Measurements from ENCODE around the gene CMIP. TPM values are rescaled to one million over a fixed set of nuclear protein-coding genes. Genes with fewer than 3 reads are reported as not detected.

The CMIP gene
- total RNA-seq, 1 donor from 2014 or later: 46.6 TPM

- no peak for DNase-seq (ENCODE audit: extremely low spot score, unreplicated experiment)
- Mint-ChIP-seq H3K27ac (no peak overlapping the region), H3K4me3 (no peak overlapping the region), H3K27me3 (peaks cover 8% of the 10 kb centered on the region), H3K9me3 (no peaks in the 10 kb centered on the region), H3K36me3 (no peaks in the 10 kb centered on the region), H3K4me1 (ENCODE audit: unreplicated experiment) (peaks cover 6% of the 10 kb centered on the region)
- no peak for TF ChIP-seq CTCF (conservative IDR thresholded peaks at IDR 0.05)
Measured at GRCh38 chr16:81748476-81749198, 304.0 kb downstream of the CMIP start.

GRCh38 chr16:81752225-81752875, 307.7 kb downstream of the CMIP start:
- no peaks in the 10 kb centered on the region for H3K4me1 Mint-ChIP-seq (ENCODE audit: unreplicated experiment)

DNA sequence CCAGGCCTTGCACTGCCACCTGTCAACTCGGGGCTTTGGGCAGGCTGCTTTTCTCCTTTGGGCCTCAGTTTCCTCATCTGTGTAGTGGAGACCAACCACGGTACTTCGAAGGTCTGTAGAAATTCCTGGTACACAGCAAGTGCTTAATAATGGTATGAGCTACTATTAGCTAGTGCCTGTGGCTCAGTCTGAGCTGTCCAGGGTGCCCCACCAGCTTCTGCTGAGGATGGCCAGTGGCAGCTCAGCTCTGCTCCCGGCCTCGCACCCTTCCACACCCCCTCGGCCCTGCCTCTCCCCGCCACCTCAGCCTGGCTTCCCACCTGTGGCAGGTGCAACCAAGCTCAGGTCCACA, 308.2 kb downstream of the CMIP start:
- H3K4me1 Mint-ChIP-seq (ENCODE audit: unreplicated experiment): no peaks in the 10 kb centered on the region

More at GRCh38 chr16:81752225-81752875, 307.7 kb downstream of the CMIP start:
- Mint-ChIP-seq H3K27me3 (peaks cover 4% of the 10 kb centered on the region), H3K4me3 (no peak overlapping the region), H3K9me3 (no peaks in the 10 kb centered on the region), H3K27ac (no peak overlapping the region), H3K36me3 (no peaks in the 10 kb centered on the region)
- TF ChIP-seq CTCF (conservative IDR thresholded peaks at IDR 0.05): no peak
- DNase-seq (ENCODE audit: extremely low spot score, unreplicated experiment): no peak

DNA sequence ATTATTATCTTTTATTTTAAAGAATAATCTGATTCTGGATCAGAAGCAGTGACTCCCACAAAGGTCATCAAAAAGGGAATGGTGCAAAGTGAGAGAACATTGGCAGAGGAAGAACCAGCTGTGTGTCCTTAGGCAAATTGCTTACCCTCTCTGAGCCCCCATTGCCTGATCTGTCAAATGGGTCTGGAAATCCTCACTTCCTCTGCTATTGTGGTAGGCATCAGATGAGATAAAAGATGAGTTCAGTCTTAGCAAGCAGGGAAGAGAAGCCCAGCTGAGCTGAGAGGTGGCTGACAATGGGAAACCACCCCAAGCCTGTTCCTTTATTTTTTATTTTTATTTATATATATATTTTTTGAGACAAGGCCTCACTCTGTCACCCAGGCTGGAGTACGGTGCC, 310.2 kb downstream of the CMIP start:
- Mint-ChIP-seq H3K27me3 (peaks cover 1% of the 10 kb centered on the region), H3K36me3 (no peaks in the 10 kb centered on the region), H3K4me3 (no peak overlapping the region), H3K27ac (no peak overlapping the region), H3K4me1 (ENCODE audit: unreplicated experiment) (no peaks in the 10 kb centered on the region), H3K9me3 (no peaks in the 10 kb centered on the region)
- no peak for TF ChIP-seq CTCF (conservative IDR thresholded peaks at IDR 0.05)
- no peak for DNase-seq (ENCODE audit: extremely low spot score, unreplicated experiment)

More for the DNA sequence above, 308.2 kb downstream of the CMIP start:
- no peak overlapping the region for H3K27ac Mint-ChIP-seq
- no peak overlapping the region for H3K4me3 Mint-ChIP-seq
- no peak for TF ChIP-seq CTCF (conservative IDR thresholded peaks at IDR 0.05)
- H3K36me3 Mint-ChIP-seq: no peaks in the 10 kb centered on the region
- H3K9me3 Mint-ChIP-seq: no peaks in the 10 kb centered on the region
- peaks cover 4% of the 10 kb centered on the region for H3K27me3 Mint-ChIP-seq
- no peak for DNase-seq (ENCODE audit: extremely low spot score, unreplicated experiment)

GRCh38 chr16:81755915-81756614, 311.5 kb downstream of the CMIP start:
- Mint-ChIP-seq H3K27me3 (no peaks in the 10 kb centered on the region), H3K27ac (peak overlapping the region; percentile 59), H3K36me3 (no peaks in the 10 kb centered on the region), H3K4me3 (no peak overlapping the region), H3K9me3 (no peaks in the 10 kb centered on the region), H3K4me1 (ENCODE audit: unreplicated experiment) (no peaks in the 10 kb centered on the region)
- no peak for DNase-seq (ENCODE audit: extremely low spot score, unreplicated experiment)
- TF ChIP-seq CTCF (conservative IDR thresholded peaks at IDR 0.05): no peak
